GM19324 (cell line): ENCODE results near the gene MIAT.
"Not testable (repeated sequence)": the region's sequence is repeated elsewhere in the genome, so short reads cannot be mapped to it uniquely, and the experiment has no call there.

Experiments
- ATAC-seq: cut with Tn5 transposase; IDR thresholded peaks from one replicate; pipeline ENCODE4 v1.9.1; 2021; ENCODE audit warnings: mild to moderate bottlenecking, moderate library complexity; ENCODE audit not compliant: unreplicated experiment, low FRiP score

MIAT gene

GRCh38 chr22:26656891-26657851 lies at the start of gene MIAT:
Gene MIAT, plus strand, starts transcription at chr22:26657588.
- ATAC-seq, result peak; percentile 41

GRCh38 chr22:26608129-26608528 lies 49.3 kb upstream of the MIAT start:
- ATAC-seq, result no peak

- no peak for ATAC-seq
Observed at GRCh38 chr22:26609287-26609686, 48.1 kb upstream of the MIAT start.

- ATAC-seq, result peak; percentile 79
Observed at GRCh38 chr22:26610072-26610958, 47.1 kb upstream of the MIAT start.

- no peak for ATAC-seq
Observed at GRCh38 chr22:26610996-26611395, 46.4 kb upstream of the MIAT start.

GRCh38 chr22:26612652-26613051 lies 44.7 kb upstream of the MIAT start:
- no peak for ATAC-seq

GRCh38 chr22:26613753-26614152 lies 43.6 kb upstream of the MIAT start:
- ATAC-seq, result not testable (repeated sequence)

GRCh38 chr22:26614322-26614721 lies 43.1 kb upstream of the MIAT start:
- ATAC-seq, result no peak

- ATAC-seq, result no peak
Observed at GRCh38 chr22:26615149-26615548, 42.2 kb upstream of the MIAT start.

GRCh38 chr22:26615830-26616435 lies 41.5 kb upstream of the MIAT start:
- no peak for ATAC-seq

GRCh38 chr22:26616650-26617049 lies 40.7 kb upstream of the MIAT start:
- ATAC-seq, result no peak

GRCh38 chr22:26617271-26618199 lies 39.9 kb upstream of the MIAT start, which contains the start of gene CRYBB1:
Gene CRYBB1, minus strand, starts transcription at chr22:26618027. Its CDS starts 1,708 bp downstream, at chr22:26616319.
- no peak for ATAC-seq

GRCh38 chr22:26618455-26618854 lies 38.9 kb upstream of the MIAT start:
- no peak for ATAC-seq

- ATAC-seq, result no peak
Observed at GRCh38 chr22:26619510-26619909, 37.9 kb upstream of the MIAT start.

GRCh38 chr22:26620197-26620596 lies 37.2 kb upstream of the MIAT start:
- ATAC-seq, result no peak

GRCh38 chr22:26621663-26622062 lies 35.7 kb upstream of the MIAT start, which contains the start of gene CRYBA4:
Gene CRYBA4, plus strand, starts transcription at chr22:26621963. Its CDS starts 634 bp downstream, at chr22:26622597.
- no peak for ATAC-seq

- ATAC-seq, result no peak
Observed at GRCh38 chr22:26623984-26624383, 33.4 kb upstream of the MIAT start.

- ATAC-seq, result no peak
Observed at GRCh38 chr22:26624803-26625202, 32.6 kb upstream of the MIAT start.

GRCh38 chr22:26629988-26630761 lies 27.2 kb upstream of the MIAT start:
- ATAC-seq, result no peak
